Thyroid gland (tissue), 4 donors: ENCODE data around the gene NCBP1. TPM values are rescaled to one million over a fixed set of nuclear protein-coding genes. Genes with fewer than 3 reads are reported as not detected.

ENCODE experiments used
- DNase-seq, 2 donors: peaks; one replicate each; pipeline ENCODE4 v3.0.0-alpha.2; 2019
- H3K27ac ChIP-seq, 3 donors: fragments of 200-600 bp; sonication (generic); 1 replicate in 2 of 3; 2 replicates in 1 of 3; pipeline ENCODE4 v1.5.1; 2016 to 2019; ENCODE audit warnings: mild to moderate bottlenecking in 1 of 3, moderate library complexity in 1 of 3
- H3K27me3 ChIP-seq: fragments of 200-600 bp; sonication (generic); one replicate; pipeline ENCODE4 v1.5.1; 2019
- H3K36me3 ChIP-seq, 2 donors: fragments of 200-600 bp; sonication (generic); one replicate each; pipeline ENCODE4 v1.5.1; 2016 to 2019
- H3K4me1 ChIP-seq, 2 donors: fragments of 200-600 bp; sonication (generic); one replicate each; pipeline ENCODE4 v1.5.1; 2017 to 2019
- H3K4me3 ChIP-seq, 3 donors: fragments of 200-600 bp; sonication (generic); replicated peaks in 1 of 3; 1 replicate in 2 of 3; 2 replicates in 1 of 3; pipeline ENCODE4 v1.5.1; 2016; ENCODE audit warnings: mild to moderate bottlenecking in 1 of 3
- H3K9me3 ChIP-seq: fragments of 200-600 bp; sonication (generic); one replicate; pipeline ENCODE4 v1.5.1; 2017
- POLR2A ChIP-seq, 2 donors: fragments of 450-650 bp; IDR thresholded peaks; one replicate each; pipeline ENCODE4 v1.6.1; 2017; ENCODE audit warnings: antibody characterized with exemption in 2 of 2, mild to moderate bottlenecking in 2 of 2, moderate library complexity in 1 of 2
- WGBS, 2 donors: methylation state at CpG; one replicate each; pipeline ENCODE4 v1.1.5; 2017; 5-methylcytosine and 5-hydroxymethylcytosine counted together
- intact Hi-C: fragments of 100-400 bp; cut with DNase I; formaldehyde crosslinking; loops from one replicate; pipeline ENCODE4 v1.15.1; 2023
- total RNA-seq, 4 donors: library from RNA; depleted of rRNA; stranded (reverse); fragments of >200 nt; gene quantifications; one replicate each; pipeline ENCODE4 v1.2.3, GENCODE V29; 2016
- TF ChIP-seq, protein P1 (sequence below), 6 experiments: fragments of 200-600 bp in 3 of 6; fragments of 450-650 bp in 3 of 6; sonication (generic) in 3 of 6; IDR thresholded peaks; one replicate each; pipeline ENCODE4 v1.5.1; 2016 to 2019; ENCODE audit warnings: antibody characterized with exemption in 6 of 6, mild to moderate bottlenecking in 2 of 6, inconsistent platforms in 1 of 6, moderate library complexity in 1 of 6

NCBP1 gene
- total RNA-seq, 4 donors from 2014 or later: 25.7 to 40.4 (median 28.8) TPM

DNA sequence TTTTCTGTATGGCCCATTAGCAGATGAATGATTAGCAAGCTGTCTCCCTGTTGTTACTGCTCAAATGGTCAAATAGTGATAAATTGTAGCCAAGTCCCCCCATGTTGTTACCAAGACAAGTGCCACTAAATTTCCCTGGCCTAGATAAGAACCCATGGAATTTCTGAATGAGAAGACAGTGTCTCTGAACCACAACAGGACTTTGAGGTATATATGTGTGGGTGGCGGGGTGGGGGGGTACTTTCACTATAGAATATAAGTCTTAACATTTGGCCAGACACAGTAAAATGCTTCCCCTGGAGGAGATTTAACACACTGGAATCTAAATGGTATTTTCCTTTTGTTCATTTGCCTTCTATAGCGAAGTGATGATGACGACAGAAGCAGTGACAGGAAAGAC lies 34.9 kb downstream of the NCBP1 start:
- no peaks in the 10 kb centered on the region for H3K9me3 ChIP-seq
- no peak for DNase-seq
- H3K4me1 ChIP-seq: peaks cover 14% of the 10 kb centered on the region in 2 donors
- intact Hi-C loops: no loop called here
- peaks cover 50 to 63% of the 10 kb centered on the region in 2 donors for H3K36me3 ChIP-seq
- WGBS, 2 donors: 57 to 62% methylated on average over 3 of the region's 3 CpGs
- H3K4me3 ChIP-seq: no peak overlapping the region
- TF ChIP-seq POLR2A (IDR thresholded peaks at IDR 0.05): no peak
- TF ChIP-seq, protein P1, sequence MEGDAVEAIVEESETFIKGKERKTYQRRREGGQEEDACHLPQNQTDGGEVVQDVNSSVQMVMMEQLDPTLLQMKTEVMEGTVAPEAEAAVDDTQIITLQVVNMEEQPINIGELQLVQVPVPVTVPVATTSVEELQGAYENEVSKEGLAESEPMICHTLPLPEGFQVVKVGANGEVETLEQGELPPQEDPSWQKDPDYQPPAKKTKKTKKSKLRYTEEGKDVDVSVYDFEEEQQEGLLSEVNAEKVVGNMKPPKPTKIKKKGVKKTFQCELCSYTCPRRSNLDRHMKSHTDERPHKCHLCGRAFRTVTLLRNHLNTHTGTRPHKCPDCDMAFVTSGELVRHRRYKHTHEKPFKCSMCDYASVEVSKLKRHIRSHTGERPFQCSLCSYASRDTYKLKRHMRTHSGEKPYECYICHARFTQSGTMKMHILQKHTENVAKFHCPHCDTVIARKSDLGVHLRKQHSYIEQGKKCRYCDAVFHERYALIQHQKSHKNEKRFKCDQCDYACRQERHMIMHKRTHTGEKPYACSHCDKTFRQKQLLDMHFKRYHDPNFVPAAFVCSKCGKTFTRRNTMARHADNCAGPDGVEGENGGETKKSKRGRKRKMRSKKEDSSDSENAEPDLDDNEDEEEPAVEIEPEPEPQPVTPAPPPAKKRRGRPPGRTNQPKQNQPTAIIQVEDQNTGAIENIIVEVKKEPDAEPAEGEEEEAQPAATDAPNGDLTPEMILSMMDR (IDR thresholded peaks at IDR 0.05): no peak
- H3K27me3 ChIP-seq: no peaks in the 10 kb centered on the region
- peak overlapping the region; percentile 48 to 87 (median 84) for H3K27ac ChIP-seq

DNA sequence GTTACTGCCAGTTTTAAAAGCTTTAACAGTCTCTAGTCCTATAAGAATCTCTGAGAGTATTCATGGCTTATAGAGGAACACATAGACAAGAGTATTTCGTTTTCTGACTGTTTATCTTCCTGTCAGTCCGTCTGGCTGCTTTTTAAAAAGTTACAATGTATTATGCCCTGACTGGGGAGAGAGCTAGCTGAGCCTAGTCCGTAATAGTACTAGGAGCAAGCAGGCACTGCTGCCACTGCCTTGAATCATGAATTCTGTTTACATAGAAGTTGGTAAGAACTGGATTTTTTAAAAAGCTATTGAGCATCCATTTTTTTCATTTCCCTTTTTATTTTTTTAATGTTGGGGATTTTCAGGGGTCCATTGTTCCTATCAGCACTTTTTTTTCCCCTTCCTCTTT lies 37.0 kb downstream of the NCBP1 start:
- Histone ChIP-seq H3K9me3 (no peaks in the 10 kb centered on the region), H3K36me3 (peaks cover 57 to 67% of the 10 kb centered on the region in 2 donors), H3K27me3 (no peaks in the 10 kb centered on the region), H3K27ac (peak overlapping the region in 1 of 3 donors; percentile 87), H3K4me3 (no peak overlapping the region), H3K4me1 (peaks cover 14% of the 10 kb centered on the region in 2 donors)
- WGBS, 2 donors: 92 to 93% methylated on average over 3 of the region's 3 CpGs
- TF ChIP-seq, protein P1 (IDR thresholded peaks at IDR 0.05): no peak
- no peak for TF ChIP-seq POLR2A (IDR thresholded peaks at IDR 0.05)
- no peak for DNase-seq
- intact Hi-C loops: no loop called here

DNA sequence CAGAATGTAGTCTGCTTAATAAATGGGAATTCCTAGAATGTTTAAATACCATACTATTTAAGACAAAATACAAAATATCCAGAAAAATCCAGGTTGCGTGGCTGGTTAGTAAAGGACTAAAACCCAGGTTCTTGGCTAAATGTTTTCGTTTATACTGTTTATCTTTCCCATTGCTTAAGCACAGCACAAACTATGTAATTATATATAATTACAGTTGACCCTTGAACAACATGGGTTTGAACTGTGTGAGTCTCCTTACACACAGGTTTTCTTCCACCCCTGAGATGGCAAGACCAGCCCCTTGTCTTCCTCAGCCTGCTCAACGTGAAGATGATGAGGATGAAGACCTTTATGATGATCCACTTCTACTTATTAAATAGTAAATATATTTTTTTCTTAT lies 38.8 kb downstream of the NCBP1 start:
- H3K27ac ChIP-seq: no peak overlapping the region
- H3K4me3 ChIP-seq: no peak overlapping the region
- intact Hi-C loops: no loop called here
- peaks cover 14% of the 10 kb centered on the region in 2 donors for H3K4me1 ChIP-seq
- TF ChIP-seq, protein P1 (IDR thresholded peaks at IDR 0.05): no peak
- no peak for TF ChIP-seq POLR2A (IDR thresholded peaks at IDR 0.05)
- H3K9me3 ChIP-seq: no peaks in the 10 kb centered on the region
- no peak for DNase-seq
- H3K36me3 ChIP-seq: peaks cover 52 to 71% of the 10 kb centered on the region in 2 donors
- WGBS, 2 donors: 91 to 93% methylated on average over 3 of the region's 3 CpGs
- H3K27me3 ChIP-seq: no peaks in the 10 kb centered on the region

- H3K9me3 ChIP-seq: no peaks in the 10 kb centered on the region
- H3K27me3 ChIP-seq: no peaks in the 10 kb centered on the region
- TF ChIP-seq POLR2A (IDR thresholded peaks at IDR 0.05): no peak
- TF ChIP-seq, protein P1 (IDR thresholded peaks at IDR 0.05): no peak
- H3K36me3 ChIP-seq: peaks cover 50 to 80% of the 10 kb centered on the region in 2 donors
- H3K27ac ChIP-seq: no peak overlapping the region
- H3K4me3 ChIP-seq: no peak overlapping the region
- peaks cover 4 to 5% of the 10 kb centered on the region in 2 donors for H3K4me1 ChIP-seq
- 93 to 95% methylated on average over 3 of the region's 3 CpGs for WGBS, 2 donors
- DNase-seq: no peak
- intact Hi-C loops: no loop called here
Measured at GRCh38 chr9:97673922-97674321, 40.3 kb downstream of the NCBP1 start.

DNA sequence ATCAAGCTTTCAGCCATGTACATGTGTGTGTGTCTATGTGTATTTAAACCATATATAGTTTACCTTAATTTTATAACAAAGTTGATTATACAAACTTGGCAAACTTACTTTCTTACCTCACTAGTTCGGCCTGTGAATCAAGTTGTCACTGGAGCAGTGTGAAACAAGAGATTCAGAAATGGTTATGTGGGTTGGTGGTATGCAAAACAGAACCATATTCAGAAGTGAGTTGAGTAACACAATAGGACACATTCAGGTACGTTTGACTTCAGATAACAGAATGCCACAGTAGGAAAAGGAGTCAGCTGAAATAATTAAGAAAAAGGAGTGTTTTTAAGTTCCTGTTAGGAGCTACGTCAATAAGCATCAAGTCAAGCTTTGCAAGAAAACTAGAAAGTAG lies 42.0 kb downstream of the NCBP1 start:
- intact Hi-C loops: no loop called here
- 89% methylated on average over 3 of the region's 3 CpGs for WGBS, 2 donors
- H3K9me3 ChIP-seq: no peaks in the 10 kb centered on the region
- no peaks in the 10 kb centered on the region for H3K4me1 ChIP-seq
- peaks cover 43 to 75% of the 10 kb centered on the region in 2 donors for H3K36me3 ChIP-seq
- H3K27ac ChIP-seq: no peak overlapping the region
- H3K27me3 ChIP-seq: no peaks in the 10 kb centered on the region
- no peak overlapping the region for H3K4me3 ChIP-seq
- TF ChIP-seq, protein P1 (IDR thresholded peaks at IDR 0.05): no peak
- TF ChIP-seq POLR2A (IDR thresholded peaks at IDR 0.05): no peak
- no peak for DNase-seq
